Measurements from ENCODE around the gene PDK3. TPM values are rescaled to one million over a fixed set of nuclear protein-coding genes. Genes with fewer than 3 reads are reported as not detected.

Gene PDK3
- polyA plus RNA-seq, 3 donors: 12.2 to 34.0 (median 32.6) TPM

GRCh38 chrX:24425806-24426205 is 39.3 kb upstream of the PDK3 start:
- H3K27ac Mint-ChIP-seq: no peak overlapping the region
- no peak overlapping the region for H3K4me2 ChIP-seq (replicated peaks; ENCODE audit: extremely low read depth, low read length, poor library complexity, severe bottlenecking)
- H3K9ac ChIP-seq (ENCODE audit: insufficient read depth, low read length, poor library complexity, severe bottlenecking): no peak overlapping the region

GRCh38 chrX:24426340-24426913 is 38.7 kb upstream of the PDK3 start:
- H3K36me3 Mint-ChIP-seq: peaks cover 0 to 3% of the 10 kb centered on the region in 2 donors
- peaks cover 25% of the 10 kb centered on the region for H3K4me1 Mint-ChIP-seq
- Histone ChIP-seq H3K36me3 (replicated peaks in 1 of 2; ENCODE audit: control insufficient read depth in 1 of 2, insufficient read depth in 2 of 2, low read length in 2 of 2) (no peaks in the 10 kb centered on the region), H2AFZ (ENCODE audit: insufficient read depth, low read depth, low read length, poor library complexity, severe bottlenecking) (no peak overlapping the region), H3K9me3 (replicated peaks in 1 of 2; ENCODE audit: control insufficient read depth in 1 of 2, insufficient read depth in 1 of 2, low read length in 2 of 2) (no peaks in the 10 kb centered on the region), H3K9ac (ENCODE audit: insufficient read depth, low read length, poor library complexity, severe bottlenecking) (no peak overlapping the region), H3K79me2 (ENCODE audit: insufficient read depth, low read length) (no peaks in the 10 kb centered on the region), H3K4me1 (ENCODE audit: control insufficient read depth in 1 of 2, insufficient read depth in 2 of 2, low read length in 2 of 2) (peaks cover 12 to 14% of the 10 kb centered on the region in 2 donors), H3K4me3 (replicated peaks in 1 of 3; ENCODE audit: low read depth in 2 of 3, low read length in 3 of 3) (no peak overlapping the region), H3K4me2 (replicated peaks; ENCODE audit: extremely low read depth, low read length, poor library complexity, severe bottlenecking) (no peak overlapping the region), H3K27ac (ENCODE audit: low read depth in 1 of 2, low read length in 2 of 2) (no peak overlapping the region), H3K27me3 (ENCODE audit: control insufficient read depth in 2 of 2, insufficient read depth in 2 of 2, low read length in 2 of 2) (no peaks in the 10 kb centered on the region), H4K20me1 (ENCODE audit: insufficient read depth, low read length) (no peaks in the 10 kb centered on the region)
- H3K4me3 Mint-ChIP-seq: peak overlapping the region in 1 of 2 donors; percentile 30
- DNase-seq: peak in 2 of 3 donors; percentile 3
- intact Hi-C loops (cut with micrococcal nuclease): no loop called here
- WGBS (ENCODE audit: insufficient coverage): no CpG with 5 or more reads among the region's 2 CpGs
- TF ChIP-seq CTCF (IDR thresholded peaks at IDR 0.05): no peak
- H3K27me3 Mint-ChIP-seq (ENCODE audit: low read depth in 3 of 3): peaks cover 0 to 7% (median 0%) of the 10 kb centered on the region in 3 donors
- H3K9me3 Mint-ChIP-seq: peaks cover 0 to 16% (median 4%) of the 10 kb centered on the region in 7 donors
- H3K27ac Mint-ChIP-seq: no peak overlapping the region

More at GRCh38 chrX:24425806-24426205, 39.3 kb upstream of the PDK3 start:
- Histone ChIP-seq H4K20me1 (ENCODE audit: insufficient read depth, low read length) (no peaks in the 10 kb centered on the region), H2AFZ (ENCODE audit: insufficient read depth, low read depth, low read length, poor library complexity, severe bottlenecking) (no peak overlapping the region), H3K4me1 (ENCODE audit: control insufficient read depth in 1 of 2, insufficient read depth in 2 of 2, low read length in 2 of 2) (peaks cover 12 to 14% of the 10 kb centered on the region in 2 donors), H3K9me3 (replicated peaks in 1 of 2; ENCODE audit: control insufficient read depth in 1 of 2, insufficient read depth in 1 of 2, low read length in 2 of 2) (no peaks in the 10 kb centered on the region), H3K27ac (ENCODE audit: low read depth in 1 of 2, low read length in 2 of 2) (no peak overlapping the region), H3K27me3 (ENCODE audit: control insufficient read depth in 2 of 2, insufficient read depth in 2 of 2, low read length in 2 of 2) (no peaks in the 10 kb centered on the region), H3K4me3 (replicated peaks in 1 of 3; ENCODE audit: low read depth in 2 of 3, low read length in 3 of 3) (no peak overlapping the region), H3K36me3 (replicated peaks in 1 of 2; ENCODE audit: control insufficient read depth in 1 of 2, insufficient read depth in 2 of 2, low read length in 2 of 2) (no peaks in the 10 kb centered on the region), H3K79me2 (ENCODE audit: insufficient read depth, low read length) (no peaks in the 10 kb centered on the region)
- DNase-seq: no peak
- Mint-ChIP-seq H3K36me3 (peaks cover 0 to 3% of the 10 kb centered on the region in 2 donors), H3K27me3 (ENCODE audit: low read depth in 3 of 3) (peaks cover 0 to 7% (median 0%) of the 10 kb centered on the region in 3 donors), H3K4me3 (no peak overlapping the region), H3K9me3 (peaks cover 0 to 16% (median 4%) of the 10 kb centered on the region in 7 donors), H3K4me1 (peaks cover 25% of the 10 kb centered on the region)
- no CpG with 5 or more reads among the region's 2 CpGs for WGBS (ENCODE audit: insufficient coverage)
- no peak for TF ChIP-seq CTCF (IDR thresholded peaks at IDR 0.05)
- intact Hi-C loops (cut with micrococcal nuclease): no loop called here

All from CD14-positive monocyte (primary cell).